ENCODE results near the gene CCM2. TPM values are rescaled to one million over a fixed set of nuclear protein-coding genes. Genes with fewer than 3 reads are reported as not detected.

The CCM2 gene
- total and polyA plus RNA-seq, 2 of the 8 experiments (the other 6 are each of a cell fraction or from before 2014, with no cell fraction given) = 31.6 to 41.2 TPM

GRCh38 chr7:45077579-45077978 lies 77.6 kb downstream of the CCM2 start:
- H4K20me1 ChIP-seq (replicated peaks in 1 of 2; ENCODE audit: control insufficient read depth in 1 of 2, insufficient read depth in 2 of 2, low read length in 2 of 2) = peaks cover under 1 to 7% of the 10 kb centered on the region in 2 experiments
- ChIA-PET POLR2A (ENCODE audit: partially characterized antibody) (interaction anchor here (1.7 kb wide), 1 partner anchor 28 kb away, joined by 3 read pairs; no protein-coding TSS in a partner anchor), CTCF (ENCODE audit: partially characterized antibody) (interaction anchor here (1.0 kb wide), 1 partner anchor 104 kb away, joined by 3 read pairs; no protein-coding TSS in a partner anchor)
- no peak overlapping the region for H3K9ac ChIP-seq (replicated peaks in 1 of 4; ENCODE audit: extremely low read depth in 1 of 4, low read depth in 3 of 4, low read length in 3 of 4)
- peaks cover 0 to 8% (median 4%) of the 10 kb centered on the region in 4 experiments; a peak in 5 of 8 replicates for H3K36me3 ChIP-seq (ENCODE audit: control insufficient read depth in 2 of 4, insufficient read depth in 4 of 4, low read length in 3 of 4)
- FAIRE-seq (no peak), DNase-seq (ENCODE audit: low read depth in 1 of 2, low spot score in 2 of 2) (no peak)
- H3K4ac ChIP-seq (replicated peaks; ENCODE audit: insufficient read length, low read depth, low read length) = no peak overlapping the region
- no peak overlapping the region for H2BK120ac ChIP-seq (replicated peaks; ENCODE audit: low read depth, low read length)
- H2AK5ac ChIP-seq (ENCODE audit: low read depth, low read length) = no peak overlapping the region
- H3K23me2 ChIP-seq (ENCODE audit: low read depth, low read length) = no peaks in the 10 kb centered on the region; the same call in 1 of the 2 replicates
- no peaks in the 10 kb centered on the region for H3K9me3 ChIP-seq (ENCODE audit: insufficient read depth in 2 of 2, low read depth in 1 of 2, low read length in 1 of 2)
- 94% methylated on average over 9 of the region's 9 CpGs; no CpG with 5 or more reads in 1 of the 2 experiments for WGBS, 2 experiments (ENCODE audit: extremely low coverage in 1 of 2, insufficient coverage in 1 of 2, insufficient read length in 1 of 2, insufficient replicate concordance in 2 of 2, low coverage in 1 of 2, low lambda C conversion rate in 2 of 2, missing lambda C conversion rate in 1 of 2)
- H3K4me3 ChIP-seq (ENCODE audit: extremely low read depth in 1 of 4, insufficient read depth in 2 of 4, low read depth in 3 of 4, low read length in 4 of 4) = no peak overlapping the region
- no peaks in the 10 kb centered on the region; a peak in 1 of 7 replicates for H3K4me1 ChIP-seq (replicated peaks in 1 of 4; ENCODE audit: control insufficient read depth in 3 of 4, insufficient read depth in 4 of 4, low read length in 3 of 4)
- no peak overlapping the region for H4K91ac ChIP-seq (replicated peaks; ENCODE audit: insufficient read length, low read length)
- no peak overlapping the region for H3K27ac ChIP-seq (ENCODE audit: low read depth, low read length)
- no peak overlapping the region for H3K18ac ChIP-seq (ENCODE audit: extremely low read depth, low read length)
- H2BK5ac ChIP-seq (ENCODE audit: low read depth, low read length) = no peak overlapping the region
- H3K56ac ChIP-seq (replicated peaks; ENCODE audit: insufficient read length, low read depth, low read length) = no peak overlapping the region
- no peak overlapping the region for H2BK12ac ChIP-seq (ENCODE audit: low read depth, low read length)
- H3K14ac ChIP-seq (ENCODE audit: insufficient read length) = no peak overlapping the region
- no peaks in the 10 kb centered on the region for H3K79me1 ChIP-seq (ENCODE audit: low read depth, low read length)
- no peak overlapping the region for H3K23ac ChIP-seq (ENCODE audit: insufficient read length)
- H2AFZ ChIP-seq (ENCODE audit: low read length) = no peak overlapping the region
- H4K8ac ChIP-seq (ENCODE audit: extremely low read depth, insufficient read depth, low read length) = no peak overlapping the region
- no peak overlapping the region for H3K4me2 ChIP-seq (ENCODE audit: insufficient read depth in 1 of 2, low read depth in 2 of 2, low read length in 2 of 2)
- H3K79me2 ChIP-seq (ENCODE audit: control insufficient read depth in 1 of 2, insufficient read depth in 2 of 2, low read length in 2 of 2) = no peaks in the 10 kb centered on the region
- no peak overlapping the region for H4K5ac ChIP-seq (ENCODE audit: insufficient read length, low read depth, low read length)
- no peak overlapping the region for H2BK20ac ChIP-seq (ENCODE audit: low read length)
- no peak overlapping the region for H2BK15ac ChIP-seq (ENCODE audit: low read length)
- no peaks in the 10 kb centered on the region for H3K27me3 ChIP-seq (replicated peaks in 1 of 4; ENCODE audit: control insufficient read depth in 3 of 4, extremely low read depth in 1 of 4, insufficient read depth in 3 of 4, low read length in 3 of 4)
- TF ChIP-seq RBBP5 (IDR thresholded peaks at IDR 0.05; ENCODE audit: borderline replicate concordance, low read depth, low read length) (no peak), SAP30 (IDR thresholded peaks at IDR 0.05; ENCODE audit: insufficient read depth, insufficient replicate concordance, low read length) (no peak), TBP (IDR thresholded peaks at IDR 0.05; ENCODE audit: low read depth, low read length) (no peak), KDM5A (IDR thresholded peaks at IDR 0.05; ENCODE audit: low read length) (no peak), SIN3A (conservative IDR thresholded peaks at IDR 0.05 in 1 of 2, IDR thresholded peaks at IDR 0.05 in 1 of 2; ENCODE audit: low read depth in 1 of 2, low read length in 2 of 2) (no peak), CBX8 (IDR thresholded peaks at IDR 0.05; ENCODE audit: borderline replicate concordance, low read depth, low read length) (no peak), CEBPB (IDR thresholded peaks at IDR 0.05; ENCODE audit: low read depth, low read length) (no peak), KDM1A (IDR thresholded peaks at IDR 0.05; ENCODE audit: borderline replicate concordance, low read length) (no peak), TAF7 (optimal IDR thresholded peaks at IDR 0.05; ENCODE audit: borderline replicate concordance, low read depth, low read length) (no peak), GTF2F1 (IDR thresholded peaks at IDR 0.05; ENCODE audit: borderline replicate concordance, low read depth, low read length) (no peak), PHF8 (conservative IDR thresholded peaks at IDR 0.05; ENCODE audit: low read depth, low read length) (no peak), CTBP2 (IDR thresholded peaks at IDR 0.05; ENCODE audit: borderline replicate concordance, insufficient read depth, insufficient read length, low read length) (no peak), TCF12 (IDR thresholded peaks at IDR 0.05; ENCODE audit: low read depth, low read length) (no peak), SIRT6 (IDR thresholded peaks at IDR 0.05; ENCODE audit: low read length) (no peak)

Measured in H1 (cell line).